Measurements from ENCODE around the gene KCNS3.
A peak's percentile ranks its signal among the peaks of the same experiment; 100 is the strongest.

Gene KCNS3

GRCh38 chr2:17873021-17873420, 5.4 kb upstream of the KCNS3 start:
- H3K4me3 ChIP-seq (ENCODE audit: insufficient read depth, low read length, poor library complexity, severe bottlenecking), result no peak overlapping the region
- no peak overlapping the region for H3K9ac ChIP-seq (ENCODE audit: low read length)
- no peak overlapping the region for H2AFZ ChIP-seq (ENCODE audit: low read depth, low read length, severe bottlenecking)
- H3K36me3 ChIP-seq (ENCODE audit: low read length), result no peaks in the 10 kb centered on the region
- no peaks in the 10 kb centered on the region for H3K79me2 ChIP-seq (ENCODE audit: insufficient read depth, low read length)
- no peak overlapping the region for H3K4me2 ChIP-seq (ENCODE audit: low read depth, low read length, poor library complexity, severe bottlenecking)
- no peak overlapping the region for H3K27ac ChIP-seq (ENCODE audit: low read depth, low read length)
- no peaks in the 10 kb centered on the region for H4K20me1 ChIP-seq (ENCODE audit: low read depth, low read length)
- TF ChIP-seq CTCF (IDR thresholded peaks at IDR 0.05; ENCODE audit: insufficient read depth, low read length, poor library complexity, severe bottlenecking) (no peak), EZH2phosphoT487 (conservative IDR thresholded peaks at IDR 0.05; ENCODE audit: low read length) (no peak)
- no peaks in the 10 kb centered on the region for H3K9me2 ChIP-seq (replicated peaks; ENCODE audit: insufficient read depth, low read length)
- peaks cover 2% of the 10 kb centered on the region; the same call in 1 of the 2 replicates for H3K27me3 ChIP-seq (ENCODE audit: low read length)
- H3F3A ChIP-seq (ENCODE audit: insufficient read depth), result no peaks in the 10 kb centered on the region
- H3K9me3 ChIP-seq (ENCODE audit: insufficient read depth, low read length), result no peaks in the 10 kb centered on the region

DNA sequence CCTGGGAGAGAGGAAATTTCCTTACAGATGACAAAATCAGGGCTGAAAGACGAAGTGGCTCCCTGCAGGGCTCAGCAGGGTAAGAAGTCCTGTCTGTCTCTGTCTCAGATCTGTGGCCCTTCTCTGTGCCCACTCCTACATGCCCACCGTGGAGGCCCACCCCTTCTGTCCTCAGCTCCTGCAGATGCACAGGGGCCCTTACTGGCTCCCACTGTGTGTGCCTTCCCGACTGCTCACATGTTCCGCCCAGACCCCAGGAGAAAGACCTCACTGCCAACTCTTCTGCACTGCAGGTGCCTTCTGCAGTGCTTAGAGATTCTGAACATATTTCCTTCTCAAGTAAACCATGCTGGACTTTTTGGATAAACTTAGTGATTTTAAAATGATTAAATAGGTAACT, 1.9 kb upstream of the KCNS3 start:
- peaks cover 2% of the 10 kb centered on the region; the same call in 1 of the 2 replicates for H3K27me3 ChIP-seq (ENCODE audit: low read length)
- no peaks in the 10 kb centered on the region for H4K20me1 ChIP-seq (ENCODE audit: low read depth, low read length)
- no peak overlapping the region for H3K27ac ChIP-seq (ENCODE audit: low read depth, low read length)
- no peak overlapping the region for H3K9ac ChIP-seq (ENCODE audit: low read length)
- no peak overlapping the region for H3K4me3 ChIP-seq (ENCODE audit: insufficient read depth, low read length, poor library complexity, severe bottlenecking)
- H3F3A ChIP-seq (ENCODE audit: insufficient read depth), result no peaks in the 10 kb centered on the region
- H3K9me2 ChIP-seq (replicated peaks; ENCODE audit: insufficient read depth, low read length), result no peaks in the 10 kb centered on the region
- TF ChIP-seq CTCF (IDR thresholded peaks at IDR 0.05; ENCODE audit: insufficient read depth, low read length, poor library complexity, severe bottlenecking) (no peak), EZH2phosphoT487 (conservative IDR thresholded peaks at IDR 0.05; ENCODE audit: low read length) (no peak)
- H3K36me3 ChIP-seq (ENCODE audit: low read length), result no peaks in the 10 kb centered on the region
- H3K4me2 ChIP-seq (ENCODE audit: low read depth, low read length, poor library complexity, severe bottlenecking), result no peak overlapping the region
- no peak overlapping the region for H2AFZ ChIP-seq (ENCODE audit: low read depth, low read length, severe bottlenecking)
- H3K9me3 ChIP-seq (ENCODE audit: insufficient read depth, low read length), result no peaks in the 10 kb centered on the region
- H3K79me2 ChIP-seq (ENCODE audit: insufficient read depth, low read length), result no peaks in the 10 kb centered on the region

DNA sequence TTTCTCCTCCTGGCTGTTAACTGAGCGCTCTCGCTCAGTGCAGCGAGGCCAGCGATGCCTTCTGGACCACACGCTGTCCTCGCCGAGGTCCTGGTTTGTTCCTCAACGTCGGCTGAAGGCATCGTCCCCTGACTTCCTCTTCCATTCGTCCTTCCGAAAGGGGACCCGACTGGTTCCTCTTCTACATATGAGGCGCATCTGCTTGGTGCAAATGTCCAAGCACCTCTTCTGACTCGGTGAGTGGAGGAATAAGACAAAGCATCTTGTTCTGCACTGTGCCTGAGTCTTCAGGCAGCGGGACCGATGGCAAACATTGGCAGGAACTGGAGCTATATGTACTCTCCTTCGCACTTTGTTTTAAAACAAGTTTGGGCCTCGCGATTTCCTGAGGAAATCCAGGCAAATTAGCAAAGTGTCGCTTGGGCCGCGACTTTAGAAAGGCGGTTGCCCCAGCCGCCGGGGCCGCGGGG, 621 bp upstream of the KCNS3 start:
- H3K4me2 ChIP-seq (ENCODE audit: low read depth, low read length, poor library complexity, severe bottlenecking), result peak overlapping the region; percentile 63
- peaks cover 2% of the 10 kb centered on the region; the same call in 1 of the 2 replicates for H3K27me3 ChIP-seq (ENCODE audit: low read length)
- H3K36me3 ChIP-seq (ENCODE audit: low read length), result no peaks in the 10 kb centered on the region
- H3K79me2 ChIP-seq (ENCODE audit: insufficient read depth, low read length), result no peaks in the 10 kb centered on the region
- peak overlapping the region; percentile 58 for H2AFZ ChIP-seq (ENCODE audit: low read depth, low read length, severe bottlenecking)
- TF ChIP-seq EZH2phosphoT487 (conservative IDR thresholded peaks at IDR 0.05; ENCODE audit: low read length), result 0 out of 2 replicates have a peak, but pooled peaks have one; percentile 58
- no peak for TF ChIP-seq CTCF (IDR thresholded peaks at IDR 0.05; ENCODE audit: insufficient read depth, low read length, poor library complexity, severe bottlenecking)
- peak overlapping the region; percentile 56 for H3K4me3 ChIP-seq (ENCODE audit: insufficient read depth, low read length, poor library complexity, severe bottlenecking)
- no peaks in the 10 kb centered on the region for H3F3A ChIP-seq (ENCODE audit: insufficient read depth)
- no peaks in the 10 kb centered on the region for H3K9me2 ChIP-seq (replicated peaks; ENCODE audit: insufficient read depth, low read length)
- H3K9me3 ChIP-seq (ENCODE audit: insufficient read depth, low read length), result no peaks in the 10 kb centered on the region
- H3K9ac ChIP-seq (ENCODE audit: low read length), result peak overlapping the region; percentile 41; the same call in 1 of the 2 replicates
- H3K27ac ChIP-seq (ENCODE audit: low read depth, low read length), result no peak overlapping the region
- H4K20me1 ChIP-seq (ENCODE audit: low read depth, low read length), result no peaks in the 10 kb centered on the region

Measured in SU-DHL-6 (cell line).